ENCODE measurements around the gene SCGB1D1. TPM values are rescaled to one million over a fixed set of nuclear protein-coding genes. Genes with fewer than 3 reads are reported as not detected.

Gene SCGB1D1, protein sequence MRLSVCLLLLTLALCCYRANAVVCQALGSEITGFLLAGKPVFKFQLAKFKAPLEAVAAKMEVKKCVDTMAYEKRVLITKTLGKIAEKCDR
- total RNA-seq = not detected

- DNase-seq (ENCODE audit: low spot score) = no peak
Measured at GRCh38 chr11:62190011-62190410, at the start of gene SCGB1D1. SCGB1D1 (plus strand) TSS chr11:62190216; CDS start chr11:62190285, 69 bp downstream.

DNA sequence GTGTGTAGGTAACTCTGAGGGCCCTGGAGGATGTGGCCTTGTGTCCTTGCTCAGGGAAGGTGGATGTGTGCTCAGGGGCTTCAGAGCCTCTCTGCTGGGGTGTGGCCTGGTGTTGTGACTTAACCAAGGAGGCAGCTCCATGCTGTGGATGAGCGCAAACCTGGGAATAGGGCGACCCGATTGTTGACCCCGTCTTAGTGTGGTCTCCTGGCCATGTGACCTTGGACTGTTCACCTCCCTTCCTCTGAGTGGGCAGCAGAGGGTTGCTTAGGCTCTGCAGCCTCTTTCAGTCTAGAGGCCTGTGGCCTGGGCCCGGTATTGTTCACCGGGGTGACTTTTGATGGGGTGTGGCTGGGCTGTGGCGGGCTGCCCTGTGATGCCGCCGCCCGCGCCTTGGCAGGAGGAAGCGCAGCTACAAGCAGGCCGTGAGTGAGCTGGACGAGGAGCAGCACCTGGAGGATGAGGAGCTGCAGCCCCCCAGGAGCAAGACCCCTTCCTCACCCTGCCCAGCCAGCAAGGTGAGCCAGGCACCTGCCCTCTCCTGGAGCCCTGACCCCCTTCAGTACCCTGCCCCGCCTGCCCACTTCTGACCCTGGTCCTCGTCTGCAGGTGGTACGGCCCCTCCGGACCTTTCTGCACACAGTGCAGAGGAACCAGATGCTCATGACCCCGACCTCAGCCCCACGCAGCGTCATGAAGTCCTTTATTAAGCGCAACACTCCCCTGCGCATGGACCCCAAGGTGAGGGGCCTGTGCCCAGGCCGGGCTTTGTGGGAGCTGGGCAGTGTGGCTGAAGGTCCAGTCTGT, 49.5 kb upstream of the SCGB1D1 start:
- DNase-seq (ENCODE audit: low spot score) = no peak

DNA sequence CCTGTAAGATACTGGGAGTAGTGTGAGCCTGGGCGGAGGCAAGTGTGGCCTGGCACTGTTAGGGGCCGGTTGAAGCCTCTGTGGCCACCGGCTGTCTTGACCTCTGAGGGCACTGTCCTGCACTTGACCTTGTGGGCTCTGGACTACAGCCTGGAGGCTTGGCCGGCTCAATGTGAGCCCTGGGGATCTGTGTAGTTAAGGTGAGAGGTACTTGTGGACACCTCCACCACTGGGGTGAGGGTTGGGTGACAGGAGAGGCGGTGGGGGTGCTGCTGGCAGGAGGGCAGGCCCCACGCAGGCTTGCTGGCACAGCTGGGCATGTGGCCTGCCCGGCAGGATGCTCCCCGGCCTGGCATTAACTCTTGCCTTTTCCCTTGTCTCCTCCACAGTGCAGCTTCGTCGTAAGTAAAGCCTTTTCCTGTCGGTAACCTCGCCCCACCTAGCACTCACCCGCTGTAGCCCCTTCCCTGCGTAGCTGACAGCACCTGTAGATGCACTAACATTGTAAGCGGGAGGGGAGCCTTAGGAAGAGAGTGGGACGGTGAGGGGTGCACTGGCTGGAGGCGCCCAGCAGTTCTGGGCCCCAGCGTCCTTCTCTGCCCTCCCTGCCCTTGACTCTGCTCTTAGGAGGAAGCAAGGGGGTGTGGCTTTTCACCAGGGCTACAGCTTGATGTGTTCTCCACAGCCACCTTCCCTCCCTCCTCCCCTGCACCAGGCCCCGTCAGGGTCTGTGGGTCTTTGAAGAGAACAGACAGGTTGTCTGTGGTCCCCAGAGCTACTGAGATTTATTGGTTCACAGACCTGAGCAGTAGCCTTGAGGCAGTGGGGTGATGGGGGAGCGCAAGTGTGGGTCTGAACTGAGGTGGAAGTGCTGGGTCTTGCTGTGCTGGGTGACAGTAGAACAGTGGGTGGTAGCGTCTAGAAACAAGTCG, 48.6 kb upstream of the SCGB1D1 start:
- DNase-seq (ENCODE audit: low spot score) = no peak

DNA sequence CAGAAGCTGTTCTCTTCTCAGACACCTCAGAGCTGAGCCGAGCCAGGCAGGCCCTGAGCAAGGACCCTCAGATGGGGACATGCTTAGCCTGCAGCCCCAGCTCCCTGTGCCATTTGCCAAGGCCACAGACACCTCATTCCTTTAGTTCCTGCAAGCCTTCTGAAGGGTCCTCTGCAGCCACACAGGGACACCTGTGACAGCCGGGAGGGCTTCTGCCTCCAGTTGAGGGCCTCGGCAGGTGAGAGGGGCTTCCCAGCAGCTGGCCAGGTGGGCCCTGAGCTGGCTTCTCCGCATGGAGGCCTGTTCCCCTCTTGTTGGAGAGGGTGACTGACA, 48.0 kb upstream of the SCGB1D1 start:
- DNase-seq (ENCODE audit: low spot score) = no peak

DNA sequence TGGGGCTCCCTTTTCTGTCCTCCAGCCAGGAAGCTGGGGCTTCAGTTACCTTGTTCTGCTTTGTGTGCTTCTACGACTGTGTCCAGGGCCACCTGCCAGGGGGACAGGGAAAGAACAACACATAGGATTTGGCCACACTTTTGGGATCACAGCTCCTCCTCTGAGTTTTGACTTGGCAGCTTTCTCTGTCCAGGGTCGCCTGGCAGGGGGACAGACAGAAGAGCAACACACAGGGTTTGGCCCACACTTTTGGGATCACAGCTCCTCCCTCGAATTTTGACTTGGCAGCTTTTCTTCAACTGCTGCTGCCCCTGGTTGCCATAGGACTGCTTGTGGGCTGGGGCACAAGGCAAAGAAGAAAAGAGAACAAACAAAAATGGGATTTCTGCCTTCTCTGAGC, 47.1 kb upstream of the SCGB1D1 start:
- no peak for DNase-seq (ENCODE audit: low spot score)

GRCh38 chr11:62143727-62144126, 46.3 kb upstream of the SCGB1D1 start:
- DNase-seq (ENCODE audit: low spot score) = no peak

DNA sequence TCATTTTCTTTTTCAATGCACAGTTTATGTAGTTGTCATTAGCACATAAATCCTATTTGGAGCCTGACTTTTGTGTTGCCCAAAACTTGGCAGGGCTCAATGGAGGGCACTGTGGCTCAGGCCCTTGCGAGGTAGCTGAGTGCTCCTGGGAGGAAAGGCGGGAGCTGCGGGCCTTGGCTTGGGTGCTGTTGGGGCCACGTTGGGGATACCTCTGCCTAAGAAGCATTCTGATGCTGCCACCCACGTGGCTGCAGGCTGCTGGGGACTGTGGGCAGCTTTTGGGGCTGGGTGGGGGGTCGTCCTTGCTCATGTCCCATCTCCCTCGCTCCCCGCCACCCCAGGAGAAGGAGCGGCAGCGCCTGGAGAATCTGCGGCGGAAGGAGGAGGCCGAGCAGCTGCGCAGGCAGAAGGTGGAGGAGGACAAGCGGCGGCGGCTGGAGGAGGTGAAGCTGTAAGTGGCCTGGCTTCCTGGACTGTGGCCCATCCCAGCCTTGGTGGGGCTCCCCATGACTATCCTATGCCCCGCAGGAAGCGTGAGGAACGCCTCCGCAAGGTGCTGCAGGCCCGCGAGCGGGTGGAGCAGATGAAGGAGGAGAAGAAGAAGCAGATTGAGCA, 45.3 kb upstream of the SCGB1D1 start:
- no peak for DNase-seq (ENCODE audit: low spot score)

DNA sequence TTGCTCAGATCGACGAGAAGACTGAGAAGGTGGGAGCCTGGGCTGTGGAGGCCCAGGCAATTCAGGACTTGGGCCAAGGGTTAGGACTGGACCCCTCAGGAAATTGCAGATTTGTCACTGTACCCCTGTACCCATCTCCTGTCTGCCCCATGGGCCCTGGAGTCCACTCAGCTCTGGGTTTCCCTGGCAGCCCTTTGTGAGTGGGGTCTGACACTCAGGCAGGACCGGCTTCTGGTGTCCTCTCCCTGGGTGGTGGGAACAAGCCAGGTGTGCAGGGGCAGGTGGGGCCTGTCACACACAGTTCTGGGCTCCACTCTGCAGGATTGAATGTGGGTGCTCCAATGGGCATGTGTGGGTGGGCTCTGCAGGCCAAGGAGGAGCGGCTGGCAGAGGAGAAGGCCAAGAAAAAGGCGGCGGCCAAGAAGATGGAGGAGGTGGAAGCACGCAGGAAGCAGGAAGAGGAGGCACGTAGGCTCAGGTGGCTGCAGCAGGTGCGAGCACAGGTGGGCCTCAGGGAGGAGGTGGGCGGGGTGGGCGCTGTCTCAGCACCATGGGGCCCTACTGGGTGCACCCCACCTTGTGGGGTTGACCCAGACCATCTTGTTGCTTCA, 44.6 kb upstream of the SCGB1D1 start:
- DNase-seq (ENCODE audit: low spot score) = no peak

GRCh38 chr11:62146476-62147200, 43.4 kb upstream of the SCGB1D1 start:
- no peak for DNase-seq (ENCODE audit: low spot score)

DNA sequence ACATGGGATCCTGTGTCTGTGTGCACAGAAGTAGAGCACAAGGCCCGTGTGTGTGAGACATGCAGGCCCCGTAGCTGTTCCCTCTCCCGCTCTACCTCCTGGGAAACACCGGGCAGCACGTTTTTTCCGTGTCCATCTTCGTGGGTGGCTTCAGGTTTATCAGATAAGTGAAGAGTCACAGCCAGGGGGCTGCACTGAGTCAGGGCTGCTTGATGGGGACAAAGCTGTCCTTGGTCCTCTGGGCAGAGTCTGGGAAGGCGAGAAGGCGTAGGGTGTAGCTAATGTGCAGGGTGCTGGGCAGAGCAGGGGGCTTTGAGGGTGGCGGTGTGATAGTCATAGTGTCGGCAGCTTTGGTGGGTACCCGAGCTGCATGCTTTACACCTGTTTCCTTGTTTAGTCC, 42.5 kb upstream of the SCGB1D1 start:
- no peak for DNase-seq (ENCODE audit: low spot score)

DNA sequence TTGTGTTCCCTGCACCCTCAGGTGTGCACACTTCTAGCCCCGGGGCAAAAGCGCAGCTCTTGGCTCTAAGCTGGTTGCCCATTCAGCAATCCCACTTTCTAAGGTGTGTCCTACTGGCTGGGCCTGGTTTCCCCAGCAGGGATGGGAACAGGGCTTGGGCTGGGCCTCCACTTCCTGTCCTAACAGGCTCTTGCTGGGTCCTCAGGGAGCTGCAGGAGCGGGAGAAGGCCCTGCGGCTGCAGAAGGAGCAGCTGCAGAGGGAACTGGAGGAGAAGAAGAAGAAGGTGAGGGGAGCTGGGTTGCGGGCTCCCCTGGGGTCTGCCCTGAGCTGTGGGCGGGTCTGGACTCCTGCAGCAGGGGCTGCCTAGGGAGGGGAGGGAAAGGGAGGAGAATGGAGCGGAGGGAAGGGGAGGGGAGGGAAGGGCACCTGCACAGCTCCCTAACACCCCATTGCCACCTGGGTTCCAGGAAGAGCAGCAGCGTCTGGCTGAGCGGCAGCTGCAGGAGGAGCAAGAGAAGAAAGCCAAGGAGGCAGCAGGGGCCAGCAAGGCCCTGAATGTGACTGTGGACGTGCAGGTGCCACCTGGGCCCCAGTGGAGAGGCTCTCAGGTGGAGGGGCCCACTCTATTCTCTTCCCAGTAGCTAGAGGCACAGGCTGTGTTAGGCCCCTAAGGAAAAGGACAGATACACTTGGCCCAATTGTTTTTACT, 41.6 kb upstream of the SCGB1D1 start:
- DNase-seq (ENCODE audit: low spot score) = no peak

GRCh38 chr11:62149986-62150886, 39.8 kb upstream of the SCGB1D1 start:
- DNase-seq (ENCODE audit: low spot score) = no peak

- DNase-seq (ENCODE audit: low spot score) = no peak
Measured at GRCh38 chr11:62150887-62151736, 38.9 kb upstream of the SCGB1D1 start.

DNA sequence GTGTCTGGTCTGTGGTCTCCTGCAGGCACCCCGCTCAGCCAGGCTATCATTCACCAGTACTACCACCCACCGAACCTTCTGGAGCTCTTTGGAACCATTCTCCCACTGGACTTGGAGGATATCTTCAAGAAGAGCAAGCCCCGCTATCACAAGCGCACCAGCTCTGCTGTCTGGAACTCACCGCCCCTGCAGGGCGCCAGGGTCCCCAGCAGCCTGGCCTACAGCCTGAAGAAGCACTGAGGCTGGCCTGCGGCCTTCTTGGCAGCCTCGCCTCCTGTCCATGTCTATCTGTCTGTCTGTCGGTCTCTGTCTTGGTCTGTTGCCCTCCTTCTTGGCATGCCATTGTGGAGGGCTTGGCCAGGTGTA, 38.3 kb upstream of the SCGB1D1 start:
- no peak for DNase-seq (ENCODE audit: low spot score)

DNA sequence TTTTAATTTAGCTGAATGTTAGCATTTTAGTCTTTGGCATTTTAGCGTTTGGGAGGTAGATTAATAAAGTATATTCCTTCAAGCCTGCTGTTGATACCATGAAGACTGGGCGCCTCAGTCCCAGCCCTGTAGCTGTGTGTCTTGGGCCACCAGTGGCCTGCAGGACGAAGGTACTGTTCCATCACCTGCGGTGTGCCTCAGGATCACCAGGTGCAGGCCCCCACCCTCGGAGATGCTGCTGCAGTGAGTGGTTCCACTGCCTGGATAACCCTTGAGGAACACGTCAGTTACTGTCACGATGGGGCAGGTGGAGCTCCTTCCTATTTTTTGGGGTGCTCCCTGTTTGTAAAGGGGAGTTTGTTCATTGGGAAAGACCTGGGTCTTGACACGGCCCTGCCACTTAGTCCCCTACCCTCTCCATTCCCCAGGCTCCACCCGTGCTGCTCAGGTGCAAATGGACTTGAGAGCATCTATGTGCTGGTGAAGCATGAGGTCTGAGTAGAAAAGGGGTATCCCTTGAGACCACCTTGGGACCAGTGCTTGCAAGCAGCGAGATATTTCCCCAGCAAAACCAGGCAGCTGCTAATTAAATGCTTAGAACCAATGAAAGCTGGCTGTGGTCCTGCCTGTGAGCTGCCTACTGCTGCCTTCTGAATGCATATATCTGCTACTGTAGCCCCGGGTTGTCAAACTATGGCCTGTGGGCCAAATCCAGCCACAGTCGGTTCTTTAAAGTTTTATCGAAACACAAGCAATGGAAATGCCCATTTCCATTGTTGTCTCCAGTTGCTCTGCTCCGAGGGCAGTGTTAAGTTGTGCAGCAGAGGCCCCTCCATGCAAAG, 37.5 kb upstream of the SCGB1D1 start:
- no peak for DNase-seq (ENCODE audit: low spot score)

- no peak for DNase-seq (ENCODE audit: low spot score)
Measured at GRCh38 chr11:62153087-62153395, 37.0 kb upstream of the SCGB1D1 start.

DNA sequence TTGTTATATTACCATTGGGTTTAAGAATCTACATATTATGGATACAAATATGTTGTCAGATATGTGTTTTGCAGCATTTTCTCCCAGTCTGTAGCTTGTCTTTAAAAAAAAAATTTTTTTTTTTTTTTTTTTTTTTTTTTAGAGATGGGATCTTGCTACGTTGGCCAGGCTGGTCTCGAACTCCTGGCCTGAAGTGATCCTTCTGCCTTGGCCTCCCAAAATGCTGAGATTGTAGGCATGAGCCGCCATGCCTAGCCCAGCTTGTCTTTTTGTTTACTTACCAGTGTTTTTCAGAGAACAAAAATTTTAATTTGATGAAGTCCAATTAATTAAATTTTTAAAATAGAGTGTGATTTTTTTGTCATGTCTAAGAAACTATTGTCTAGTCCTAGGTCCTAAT, 36.4 kb upstream of the SCGB1D1 start:
- no peak for DNase-seq (ENCODE audit: low spot score)

GRCh38 chr11:62157603-62158002, 32.4 kb upstream of the SCGB1D1 start:
- DNase-seq (ENCODE audit: low spot score) = no peak

All from mucosa of gallbladder (tissue), 1 donor.